ENCODE measurements around the gene PRKN.

Gene PRKN

GRCh38 chr6:162116902-162117525, 610.6 kb downstream of the PRKN start:
- TF ChIP-seq, protein P1, sequence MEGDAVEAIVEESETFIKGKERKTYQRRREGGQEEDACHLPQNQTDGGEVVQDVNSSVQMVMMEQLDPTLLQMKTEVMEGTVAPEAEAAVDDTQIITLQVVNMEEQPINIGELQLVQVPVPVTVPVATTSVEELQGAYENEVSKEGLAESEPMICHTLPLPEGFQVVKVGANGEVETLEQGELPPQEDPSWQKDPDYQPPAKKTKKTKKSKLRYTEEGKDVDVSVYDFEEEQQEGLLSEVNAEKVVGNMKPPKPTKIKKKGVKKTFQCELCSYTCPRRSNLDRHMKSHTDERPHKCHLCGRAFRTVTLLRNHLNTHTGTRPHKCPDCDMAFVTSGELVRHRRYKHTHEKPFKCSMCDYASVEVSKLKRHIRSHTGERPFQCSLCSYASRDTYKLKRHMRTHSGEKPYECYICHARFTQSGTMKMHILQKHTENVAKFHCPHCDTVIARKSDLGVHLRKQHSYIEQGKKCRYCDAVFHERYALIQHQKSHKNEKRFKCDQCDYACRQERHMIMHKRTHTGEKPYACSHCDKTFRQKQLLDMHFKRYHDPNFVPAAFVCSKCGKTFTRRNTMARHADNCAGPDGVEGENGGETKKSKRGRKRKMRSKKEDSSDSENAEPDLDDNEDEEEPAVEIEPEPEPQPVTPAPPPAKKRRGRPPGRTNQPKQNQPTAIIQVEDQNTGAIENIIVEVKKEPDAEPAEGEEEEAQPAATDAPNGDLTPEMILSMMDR (IDR thresholded peaks at IDR 0.05; ENCODE audit: low read depth, low read length), result no peak
- Histone ChIP-seq H3K27ac (no peak overlapping the region), H3K4me3 (ENCODE audit: low read depth, low read length) (no peak overlapping the region), H3K27me3 (ENCODE audit: insufficient read depth, low read depth, severe bottlenecking) (no peaks in the 10 kb centered on the region), H3K36me3 (no peaks in the 10 kb centered on the region), H3K9me3 (ENCODE audit: severe bottlenecking) (no peaks in the 10 kb centered on the region)
- no peak for DNase-seq

- no peak for DNase-seq
- H3K27me3 ChIP-seq (ENCODE audit: insufficient read depth, low read depth, severe bottlenecking), result no peaks in the 10 kb centered on the region
- TF ChIP-seq, protein P1 (IDR thresholded peaks at IDR 0.05; ENCODE audit: low read depth, low read length), result no peak
- H3K27ac ChIP-seq, result no peak overlapping the region
- no peaks in the 10 kb centered on the region for H3K9me3 ChIP-seq (ENCODE audit: severe bottlenecking)
- H3K36me3 ChIP-seq, result no peaks in the 10 kb centered on the region
- H3K4me3 ChIP-seq (ENCODE audit: low read depth, low read length), result no peak overlapping the region
Measured at GRCh38 chr6:162109480-162110050, 618.0 kb downstream of the PRKN start.

GRCh38 chr6:162108041-162108440, 619.5 kb downstream of the PRKN start:
- H3K9me3 ChIP-seq (ENCODE audit: severe bottlenecking), result no peaks in the 10 kb centered on the region
- TF ChIP-seq, protein P1 (IDR thresholded peaks at IDR 0.05; ENCODE audit: low read depth, low read length), result no peak
- no peak for DNase-seq
- no peak overlapping the region for H3K4me3 ChIP-seq (ENCODE audit: low read depth, low read length)
- H3K27ac ChIP-seq, result no peak overlapping the region
- H3K27me3 ChIP-seq (ENCODE audit: insufficient read depth, low read depth, severe bottlenecking), result no peaks in the 10 kb centered on the region
- no peaks in the 10 kb centered on the region for H3K36me3 ChIP-seq

DNA sequence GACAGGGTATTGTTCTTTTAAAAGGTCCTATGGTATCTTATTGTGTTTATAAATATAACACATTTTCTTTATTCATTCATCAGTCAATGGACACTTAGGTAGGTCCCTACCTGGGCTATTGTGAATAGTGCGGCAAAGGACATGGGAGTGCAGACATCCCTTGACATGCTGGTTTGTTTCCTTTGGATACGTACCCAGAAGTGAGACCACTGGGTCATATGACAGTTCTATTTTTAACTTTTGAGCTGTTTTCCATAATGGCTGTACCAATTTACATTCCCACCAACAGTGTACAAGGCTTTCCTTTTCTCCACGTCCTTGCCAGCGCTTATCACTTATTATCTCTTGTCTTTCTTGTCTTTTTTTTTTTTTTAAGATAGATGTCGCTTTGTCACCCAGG, 627.5 kb downstream of the PRKN start:
- H3K36me3 ChIP-seq, result no peaks in the 10 kb centered on the region
- H3K9me3 ChIP-seq (ENCODE audit: severe bottlenecking), result no peaks in the 10 kb centered on the region
- no peaks in the 10 kb centered on the region for H3K27me3 ChIP-seq (ENCODE audit: insufficient read depth, low read depth, severe bottlenecking)
- no peak for DNase-seq
- TF ChIP-seq, protein P1 (IDR thresholded peaks at IDR 0.05; ENCODE audit: low read depth, low read length), result no peak
- no peak overlapping the region for H3K27ac ChIP-seq
- no peak overlapping the region for H3K4me3 ChIP-seq (ENCODE audit: low read depth, low read length)

GRCh38 chr6:162099685-162100084, 627.9 kb downstream of the PRKN start:
- TF ChIP-seq, protein P1 (IDR thresholded peaks at IDR 0.05; ENCODE audit: low read depth, low read length), result no peak
- no peak for DNase-seq
- Histone ChIP-seq H3K36me3 (no peaks in the 10 kb centered on the region), H3K27ac (no peak overlapping the region), H3K27me3 (ENCODE audit: insufficient read depth, low read depth, severe bottlenecking) (no peaks in the 10 kb centered on the region), H3K9me3 (ENCODE audit: severe bottlenecking) (no peaks in the 10 kb centered on the region), H3K4me3 (ENCODE audit: low read depth, low read length) (no peak overlapping the region)
